PC-9 (cell line): ENCODE results near the gene TRIM37.
"Not testable (repeated sequence)": the region's sequence is repeated elsewhere in the genome, so short reads cannot be mapped to it uniquely, and the experiment has no call there.

Experiments
- EZH2 ChIP-seq: fragments of 200-600 bp; sonication (generic); IDR thresholded peaks from 2 replicates; pipeline ENCODE4 v1.8.0; 2017; ENCODE audit warnings: antibody characterized with exemption, low read depth
- TF ChIP-seq, protein P1 (sequence below): fragments of 200-600 bp; sonication (generic); conservative IDR thresholded peaks from 2 replicates; pipeline ENCODE4 v1.6.1; 2017; ENCODE audit warnings: mixed run types, antibody characterized with exemption, mild to moderate bottlenecking, moderate library complexity

DNA sequence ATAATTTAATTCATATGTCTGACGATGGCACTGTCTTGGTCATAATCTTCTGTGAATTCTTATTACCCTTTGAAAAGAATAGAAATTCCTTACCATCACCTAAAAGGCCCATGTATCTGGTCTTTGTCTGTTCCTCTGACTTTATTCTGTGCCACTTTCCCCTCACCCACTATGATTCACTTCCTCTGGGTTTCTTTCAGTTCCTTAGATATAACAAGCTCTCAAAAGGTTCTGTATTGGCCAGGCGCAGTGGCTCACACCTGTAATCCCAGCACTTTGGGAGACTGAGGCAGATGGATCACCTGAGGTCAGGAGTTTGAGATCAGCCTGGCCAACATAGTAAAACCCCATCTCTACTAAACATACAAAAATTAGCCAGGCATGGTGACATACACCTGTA lies 152.3 kb downstream of the TRIM37 start:
- TF ChIP-seq, protein P1, sequence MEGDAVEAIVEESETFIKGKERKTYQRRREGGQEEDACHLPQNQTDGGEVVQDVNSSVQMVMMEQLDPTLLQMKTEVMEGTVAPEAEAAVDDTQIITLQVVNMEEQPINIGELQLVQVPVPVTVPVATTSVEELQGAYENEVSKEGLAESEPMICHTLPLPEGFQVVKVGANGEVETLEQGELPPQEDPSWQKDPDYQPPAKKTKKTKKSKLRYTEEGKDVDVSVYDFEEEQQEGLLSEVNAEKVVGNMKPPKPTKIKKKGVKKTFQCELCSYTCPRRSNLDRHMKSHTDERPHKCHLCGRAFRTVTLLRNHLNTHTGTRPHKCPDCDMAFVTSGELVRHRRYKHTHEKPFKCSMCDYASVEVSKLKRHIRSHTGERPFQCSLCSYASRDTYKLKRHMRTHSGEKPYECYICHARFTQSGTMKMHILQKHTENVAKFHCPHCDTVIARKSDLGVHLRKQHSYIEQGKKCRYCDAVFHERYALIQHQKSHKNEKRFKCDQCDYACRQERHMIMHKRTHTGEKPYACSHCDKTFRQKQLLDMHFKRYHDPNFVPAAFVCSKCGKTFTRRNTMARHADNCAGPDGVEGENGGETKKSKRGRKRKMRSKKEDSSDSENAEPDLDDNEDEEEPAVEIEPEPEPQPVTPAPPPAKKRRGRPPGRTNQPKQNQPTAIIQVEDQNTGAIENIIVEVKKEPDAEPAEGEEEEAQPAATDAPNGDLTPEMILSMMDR = not testable (repeated sequence)
- not testable (repeated sequence) for TF ChIP-seq EZH2
